Stimulated activated CD4-positive, alpha-beta T cell treated with anti-CD3 and anti-CD28 coated beads, Interleukin-15, amount 100 ng/mL, for 48 hours (primary cell): ENCODE data around the gene HTR3D.
"Not testable (repeated sequence)": the region's sequence is repeated elsewhere in the genome, so short reads cannot be mapped to it uniquely, and the experiment has no call there.

ENCODE experiments used
- DNase-seq, 2 donors: peaks; one replicate each; pipeline ENCODE4 v3.0.0-alpha.2; 2020; ENCODE audit warnings: low read depth in 2 of 2

Gene HTR3D

GRCh38 chr3:184016169-184016570, 15.4 kb upstream of the HTR3D start:
- DNase-seq: no peak

DNA sequence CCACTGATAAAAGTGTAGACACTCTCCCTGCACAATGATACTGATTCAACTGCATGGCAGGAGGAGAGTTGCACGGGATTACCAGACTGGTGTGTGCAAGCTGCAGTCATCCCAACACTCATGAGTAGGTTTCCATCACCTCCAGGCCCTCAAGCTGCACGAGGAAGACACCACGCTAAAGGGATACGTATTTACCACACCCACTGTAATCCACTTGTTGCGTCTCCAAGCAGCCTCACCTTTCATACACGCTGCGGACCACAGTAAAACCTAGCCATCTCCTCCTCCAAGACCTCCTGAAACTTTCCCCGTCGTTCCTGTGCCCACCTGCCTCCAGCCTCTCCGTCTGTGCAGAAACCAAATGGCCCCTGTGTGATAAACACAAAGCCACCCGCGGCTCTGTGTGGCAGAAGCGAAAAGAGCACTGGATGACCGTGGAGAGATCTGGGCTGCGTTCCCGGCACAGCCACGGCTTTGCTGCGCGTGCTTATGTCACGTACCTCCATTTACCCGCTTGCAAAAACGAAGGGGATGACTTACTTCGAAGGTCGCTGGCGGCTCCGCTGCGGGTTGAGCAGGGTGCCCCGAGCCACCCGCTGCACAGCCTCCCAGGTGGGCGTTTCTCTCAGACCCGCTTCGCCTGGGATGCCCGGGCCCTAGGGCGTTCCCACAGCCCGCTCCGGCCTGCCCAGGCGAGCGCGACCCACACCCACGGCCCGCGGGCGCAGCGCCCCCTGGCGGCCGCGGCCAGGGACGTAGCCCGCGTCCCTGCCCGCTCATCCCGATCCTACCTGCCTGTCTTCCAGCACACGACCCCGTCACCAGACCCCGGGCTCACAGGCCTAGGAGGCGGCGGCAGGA, 14.5 kb upstream of the HTR3D start:
- DNase-seq: peak in 1 of 2 donors; percentile 39

DNA sequence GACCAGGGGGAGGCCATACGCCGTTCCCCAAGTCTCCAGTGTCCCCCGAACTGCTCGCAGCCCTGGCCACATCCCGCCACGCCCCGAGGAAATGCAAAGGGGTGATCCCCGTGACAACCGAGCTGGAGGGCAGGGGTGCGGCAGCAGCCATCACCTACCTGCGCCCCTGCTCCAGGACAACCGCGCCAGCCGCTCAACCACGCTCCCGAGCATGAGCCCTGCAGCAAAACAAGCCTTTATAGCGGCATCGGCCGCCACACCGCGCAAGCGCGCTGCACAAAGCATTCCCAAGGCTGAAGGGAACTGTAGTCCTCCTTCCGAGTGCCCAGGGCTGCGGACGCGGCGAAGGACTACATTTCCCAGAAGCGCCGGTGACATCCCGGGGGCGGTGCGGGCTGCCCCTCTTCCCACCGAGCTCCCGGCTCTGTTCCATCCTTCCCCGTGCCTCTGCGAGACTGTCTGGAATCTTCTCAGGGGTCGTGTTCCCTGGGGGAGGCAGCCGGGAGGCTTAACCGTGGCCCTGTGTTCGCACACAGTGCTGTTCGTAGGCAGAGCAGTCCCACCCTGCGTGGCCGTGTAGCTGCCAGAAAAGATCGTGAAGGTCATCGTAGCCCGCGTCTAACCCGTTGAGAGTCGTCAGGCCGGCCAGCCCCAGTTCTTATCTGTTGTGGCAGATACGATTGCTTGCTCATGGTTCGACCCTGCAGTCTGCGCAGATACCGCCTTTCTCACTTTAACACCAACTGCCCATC, 13.7 kb upstream of the HTR3D start, which contains the start of gene ABCC5:
Gene ABCC5 (minus strand): TSS at position 213 of the 752 bp plus-strand sequence. CDS start 3,492 bp downstream, outside the sequence.
- DNase-seq: peak; percentile 62 to 78

- DNase-seq: no peak
These were observed 13.0 kb upstream of the HTR3D start for GRCh38 chr3:184018424-184018973.

- no peak for DNase-seq
These were observed 9.2 kb upstream of the HTR3D start for GRCh38 chr3:184022323-184022722.

DNA sequence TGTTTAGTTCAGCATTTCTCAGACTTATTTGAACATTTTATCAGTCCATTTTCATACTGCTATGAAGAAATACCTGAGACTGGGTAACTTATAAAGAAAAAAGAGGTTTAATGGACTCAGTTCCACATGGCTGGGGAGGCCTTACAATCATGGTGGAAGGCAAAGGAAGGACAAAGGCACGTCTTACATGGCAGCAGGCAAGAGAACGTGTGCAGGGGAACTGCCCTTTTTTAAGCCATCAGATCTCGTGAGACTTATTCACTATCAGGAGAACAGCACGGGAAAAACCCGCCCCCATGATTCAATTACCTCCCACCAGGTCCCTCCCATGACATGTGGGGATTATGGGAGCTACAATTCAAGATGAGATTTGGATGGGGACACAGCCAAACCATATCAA, 6.3 kb upstream of the HTR3D start:
- not testable (repeated sequence) for DNase-seq

GRCh38 chr3:184028275-184028890, 3.2 kb upstream of the HTR3D start:
- DNase-seq: not testable (repeated sequence)

DNA sequence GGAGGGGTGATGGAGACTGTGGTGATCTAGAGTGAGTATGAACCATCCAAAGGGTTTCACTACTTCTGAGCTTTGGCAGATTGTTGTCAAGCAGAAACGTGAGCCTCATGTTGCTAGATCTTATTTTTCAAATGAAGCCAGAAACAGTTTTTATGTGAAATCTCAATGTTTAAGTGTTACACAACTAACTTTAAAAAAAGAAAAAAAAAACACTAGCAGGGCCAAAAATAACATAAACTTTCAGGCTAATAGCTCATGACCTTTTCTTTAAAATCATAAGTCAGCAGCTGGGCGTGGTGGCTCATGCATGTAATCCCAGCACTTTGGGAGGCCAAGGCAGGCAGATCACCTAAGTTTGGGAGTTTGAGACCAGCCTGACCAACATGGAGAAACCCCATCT, 2.1 kb upstream of the HTR3D start:
- no peak for DNase-seq

- DNase-seq: no peak
These were observed 1.0 kb upstream of the HTR3D start for GRCh38 chr3:184030536-184030935.

- no peak for DNase-seq
These were observed 6.3 kb downstream of the HTR3D start for GRCh38 chr3:184037816-184038215.

DNA sequence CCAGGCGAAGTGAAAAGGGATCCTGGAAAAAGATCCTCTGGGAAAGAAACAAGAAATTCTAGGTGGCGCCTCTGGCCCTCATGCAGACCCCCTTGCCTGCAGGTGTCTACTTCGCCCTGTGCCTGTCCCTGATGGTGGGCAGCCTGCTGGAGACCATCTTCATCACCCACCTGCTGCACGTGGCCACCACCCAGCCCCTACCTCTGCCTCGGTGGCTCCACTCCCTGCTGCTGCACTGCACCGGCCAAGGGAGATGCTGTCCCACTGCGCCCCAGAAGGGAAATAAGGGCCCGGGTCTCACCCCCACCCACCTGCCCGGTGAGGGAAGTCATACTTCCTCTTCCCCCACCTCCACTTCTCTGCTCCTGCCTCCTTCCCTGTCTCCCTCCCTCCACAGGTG, 6.8 kb downstream of the HTR3D start:
- DNase-seq: not testable (repeated sequence)

GRCh38 chr3:184039414-184039813, 7.9 kb downstream of the HTR3D start:
- DNase-seq: no peak

DNA sequence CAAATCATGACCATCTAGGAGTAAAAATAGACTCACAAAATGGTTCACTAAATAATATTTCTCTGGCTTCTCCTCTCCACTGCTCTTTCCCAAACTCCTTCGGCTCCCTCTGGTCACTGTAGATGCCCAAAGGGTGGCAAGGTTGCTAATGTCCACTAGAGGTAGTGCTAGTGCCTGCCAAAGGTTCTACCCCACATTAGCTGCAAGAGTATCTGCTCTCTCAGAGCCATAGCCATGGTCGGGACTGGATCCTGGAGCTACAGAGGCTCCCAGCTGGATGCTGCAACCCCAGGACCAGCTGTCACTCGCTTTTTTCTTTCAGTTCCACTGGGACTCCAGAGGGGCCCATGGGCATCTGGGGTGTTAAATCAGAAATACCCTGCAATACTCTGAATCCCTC, 8.5 kb downstream of the HTR3D start:
- no peak for DNase-seq

DNA sequence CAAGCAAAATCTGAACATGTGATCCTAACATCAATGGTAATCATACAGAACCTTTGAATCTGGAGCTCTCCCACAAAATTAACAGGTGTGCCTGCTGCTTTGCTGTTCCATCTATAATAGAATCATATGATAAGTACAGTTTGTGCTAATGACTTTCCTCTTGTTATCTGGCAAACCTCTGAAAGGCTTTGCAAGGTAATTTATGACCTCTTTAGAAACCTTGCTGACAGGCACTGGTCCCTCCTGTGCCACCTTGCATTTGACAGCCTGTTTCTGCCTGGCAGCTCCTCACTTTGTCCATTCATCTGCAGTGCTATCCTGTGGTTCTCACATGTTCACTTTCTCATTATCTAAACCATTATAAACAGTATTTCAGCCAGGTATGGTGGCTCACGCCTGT, 11.1 kb downstream of the HTR3D start:
- no peak for DNase-seq

DNA sequence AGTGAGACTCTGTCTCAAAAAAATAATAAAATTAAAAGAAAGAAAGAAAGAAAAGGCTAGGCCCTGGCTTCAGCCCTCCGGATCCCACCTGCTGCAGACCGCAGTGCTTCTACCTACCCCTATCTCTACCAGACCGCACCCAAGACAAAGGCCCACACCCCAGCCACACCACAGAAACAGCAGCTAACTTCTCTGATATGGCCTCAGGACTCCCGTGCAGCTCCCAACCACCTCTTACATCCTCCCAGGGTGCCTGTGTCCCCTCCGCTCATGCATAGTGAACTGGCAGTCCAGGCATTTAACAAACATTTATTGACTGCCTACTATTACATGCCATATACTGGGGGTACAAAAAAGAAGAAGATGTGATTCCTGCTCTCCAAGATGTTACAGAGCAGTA, 14.5 kb downstream of the HTR3D start:
- no peak for DNase-seq

GRCh38 chr3:184050217-184050847, 18.8 kb downstream of the HTR3D start:
- DNase-seq: no peak

DNA sequence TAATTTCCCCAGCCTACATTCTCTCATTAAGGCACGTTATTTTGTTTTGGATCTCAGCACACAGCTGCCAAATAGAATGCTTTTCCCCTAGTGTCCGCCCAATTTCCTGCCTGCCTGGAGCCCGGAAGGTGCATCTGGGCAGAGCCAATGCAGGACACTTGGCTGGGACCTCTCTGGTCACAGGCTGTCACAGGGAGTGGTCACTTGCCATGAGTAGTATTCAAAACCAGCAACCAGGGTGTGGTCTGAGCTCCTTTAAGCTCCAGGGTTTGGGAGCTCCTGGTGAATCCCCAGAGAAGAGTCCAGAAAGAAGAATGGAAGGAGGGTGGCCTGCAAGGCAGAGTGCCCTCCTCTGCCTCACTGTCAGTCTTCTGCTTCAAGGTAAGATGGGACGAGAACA, 21.2 kb downstream of the HTR3D start, which contains the start of gene HTR3C:
Gene HTR3C (plus strand): TSS at position 281 of the 400 bp plus-strand sequence. CDS start 34 bp downstream, at position 315.
- no peak for DNase-seq

DNA sequence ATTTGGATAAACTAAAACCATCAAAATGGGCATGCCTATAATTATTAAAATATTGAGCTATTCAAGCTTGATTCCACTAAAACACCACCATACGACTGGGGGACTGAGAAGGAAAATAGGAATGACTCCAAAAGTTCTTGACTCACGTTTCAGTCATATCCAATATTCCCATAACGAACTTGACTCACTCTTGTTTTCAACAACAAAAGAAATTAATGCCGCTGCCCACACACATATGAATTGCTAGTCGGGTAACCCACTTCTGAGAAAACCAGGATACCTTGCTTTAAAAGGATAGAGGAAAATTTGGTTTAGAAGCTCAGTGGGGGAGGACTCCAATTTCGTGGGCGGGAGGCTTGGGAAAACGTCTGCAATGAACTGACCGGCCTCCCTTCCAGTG, 26.5 kb downstream of the HTR3D start:
- DNase-seq: no peak

DNA sequence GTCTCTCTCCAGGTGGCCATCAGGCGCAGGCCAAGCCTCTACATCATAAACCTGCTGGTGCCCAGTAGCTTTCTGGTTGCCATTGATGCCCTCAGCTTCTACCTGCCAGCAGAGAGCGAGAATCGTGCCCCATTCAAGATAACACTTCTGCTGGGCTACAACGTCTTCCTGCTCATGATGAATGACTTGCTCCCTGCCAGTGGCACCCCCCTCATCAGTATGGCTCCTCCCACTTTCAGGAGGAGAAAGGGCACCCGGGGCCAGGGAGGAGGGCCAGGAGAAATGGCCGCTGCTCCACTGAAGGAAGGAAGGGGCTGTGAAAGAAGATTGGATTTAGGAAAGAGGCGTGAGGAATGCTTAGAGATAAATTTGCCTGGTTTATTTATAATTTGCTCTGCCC, 27.9 kb downstream of the HTR3D start:
- no peak for DNase-seq

GRCh38 chr3:184062637-184063036, 31.1 kb downstream of the HTR3D start:
- DNase-seq: no peak

DNA sequence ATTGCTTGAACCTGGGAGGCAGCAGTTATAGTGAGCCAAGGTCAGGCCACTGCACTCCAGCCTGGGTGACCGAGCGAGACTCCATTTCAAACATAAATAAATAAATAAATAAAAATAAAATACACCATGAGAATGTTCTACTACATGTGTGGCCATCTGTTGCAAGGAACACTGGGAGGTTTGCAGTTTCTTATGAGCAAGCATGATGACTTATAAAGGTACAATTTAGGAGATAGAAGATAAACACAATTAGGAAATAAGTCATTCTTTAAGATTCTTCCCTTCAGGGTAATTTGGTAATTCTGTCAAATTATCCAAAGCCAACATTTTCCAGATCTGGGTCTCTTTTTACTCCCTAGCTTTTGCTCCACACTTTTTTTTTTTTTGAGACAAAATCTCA, 34.7 kb downstream of the HTR3D start:
- no peak for DNase-seq
